HG02973 (cell line): Measurements from ENCODE around the gene TTBK2.
"Not testable (repeated sequence)": the region's sequence is repeated elsewhere in the genome, so short reads cannot be mapped to it uniquely, and the experiment has no call there.

Experiments used
- ATAC-seq: cut with Tn5 transposase; IDR thresholded peaks from one replicate; pipeline ENCODE4 v1.9.1; 2021; ENCODE audit warnings: moderate library complexity; ENCODE audit not compliant: unreplicated experiment

Gene TTBK2

DNA sequence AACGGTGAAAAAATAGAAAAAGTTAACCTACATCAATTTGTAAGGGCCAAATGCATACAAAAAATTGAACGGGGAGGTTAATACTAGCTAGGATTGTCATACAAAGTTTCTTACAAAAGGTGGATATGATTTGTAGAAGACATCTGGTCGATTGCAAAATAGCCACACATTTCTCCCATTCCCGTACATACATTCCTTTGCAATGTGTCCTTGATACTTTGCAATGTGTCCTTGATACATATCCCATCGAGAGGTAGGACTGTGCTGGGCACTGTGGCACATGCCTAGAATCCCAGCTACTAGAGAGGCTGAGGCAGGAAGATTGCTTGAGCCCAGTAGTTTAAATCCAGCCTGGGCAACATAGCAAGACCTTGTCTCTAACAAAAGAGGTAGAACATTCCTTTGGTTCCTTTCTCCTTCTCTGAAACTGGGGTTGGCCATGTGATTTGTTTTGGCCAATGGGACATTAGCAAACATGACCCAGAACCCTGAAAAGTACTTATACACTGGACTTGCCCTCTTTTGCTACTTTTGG is 9.5 kb downstream of the TTBK2 start:
- no peak for ATAC-seq

DNA sequence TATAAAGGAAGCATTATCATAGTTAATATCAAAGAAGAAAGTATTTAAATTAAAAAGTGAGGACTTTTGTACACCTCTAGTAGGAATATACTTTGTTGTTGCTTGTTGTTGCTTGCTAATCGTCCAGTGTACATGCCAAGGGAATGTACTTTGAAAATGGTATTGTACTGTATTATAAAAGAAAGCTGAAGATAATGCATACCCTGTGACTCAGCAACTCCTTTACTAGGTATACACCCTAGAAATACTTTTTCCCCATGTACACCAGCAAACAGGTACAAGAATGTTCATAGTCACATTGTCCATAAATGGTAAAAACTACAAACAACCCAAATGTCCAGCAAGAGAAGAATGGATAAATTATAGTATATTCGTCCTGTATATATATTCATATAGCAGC is 12.0 kb downstream of the TTBK2 start:
- ATAC-seq: no peak

DNA sequence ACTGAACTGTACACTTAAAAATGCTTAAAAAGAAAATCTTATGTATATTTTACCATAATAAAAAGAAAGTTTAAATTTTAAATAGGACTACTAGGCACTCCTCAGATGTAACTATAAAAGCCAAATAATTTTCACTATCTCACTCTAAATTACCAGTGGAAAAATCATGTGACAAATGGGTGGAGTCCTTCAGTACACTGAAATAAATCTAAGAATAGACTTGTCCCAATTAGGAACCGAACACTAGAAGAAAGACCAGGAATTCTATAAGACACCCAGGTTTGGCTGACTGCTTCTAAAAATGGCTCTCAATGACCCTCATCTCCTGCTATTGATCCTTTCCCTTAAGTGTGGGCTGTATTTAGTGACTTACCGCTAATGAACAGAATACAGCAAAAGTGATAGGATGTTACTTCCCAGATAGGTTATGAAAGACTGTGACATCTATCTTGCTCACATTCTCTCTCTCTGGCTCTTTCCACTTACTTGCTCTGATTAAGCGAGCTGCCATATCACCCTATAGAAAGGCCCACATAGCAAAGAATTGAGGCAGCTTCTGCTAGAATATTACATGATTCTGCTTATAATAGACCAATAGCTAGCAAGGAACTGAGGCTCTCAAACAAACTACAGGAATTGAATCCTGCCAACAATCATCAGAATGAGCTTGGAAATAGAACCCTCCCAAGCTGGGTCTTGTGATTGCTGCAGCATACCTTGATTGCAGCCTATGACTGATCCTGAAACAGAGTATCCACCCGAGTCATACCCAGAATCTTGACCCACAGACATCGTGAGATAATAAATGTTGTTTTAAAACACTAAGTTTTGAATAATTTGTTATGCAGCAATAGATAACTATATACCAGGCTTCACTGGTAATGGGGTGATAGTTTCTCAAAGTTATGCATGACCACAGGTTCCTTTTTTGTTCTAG is 16.9 kb downstream of the TTBK2 start:
- no peak for ATAC-seq

DNA sequence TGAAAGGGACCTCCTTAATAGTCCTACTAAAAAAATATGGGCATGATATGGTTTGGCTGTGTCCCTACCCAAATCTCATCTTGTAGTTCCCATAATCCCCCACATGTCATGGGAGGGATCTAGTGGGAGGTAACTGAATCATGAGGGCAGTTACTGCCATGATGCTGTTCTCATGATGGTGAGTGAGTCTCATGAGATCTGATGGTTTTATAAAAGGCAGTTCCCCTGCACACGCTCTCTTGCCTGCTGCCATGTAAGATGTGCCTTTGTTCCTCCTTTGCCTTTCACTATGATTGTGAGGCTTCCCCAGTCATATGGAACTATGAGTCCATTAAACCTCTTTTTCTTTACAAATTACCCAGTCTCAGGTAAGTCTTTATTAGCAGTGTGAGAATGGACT is 26.7 kb downstream of the TTBK2 start:
- ATAC-seq: not testable (repeated sequence)

DNA sequence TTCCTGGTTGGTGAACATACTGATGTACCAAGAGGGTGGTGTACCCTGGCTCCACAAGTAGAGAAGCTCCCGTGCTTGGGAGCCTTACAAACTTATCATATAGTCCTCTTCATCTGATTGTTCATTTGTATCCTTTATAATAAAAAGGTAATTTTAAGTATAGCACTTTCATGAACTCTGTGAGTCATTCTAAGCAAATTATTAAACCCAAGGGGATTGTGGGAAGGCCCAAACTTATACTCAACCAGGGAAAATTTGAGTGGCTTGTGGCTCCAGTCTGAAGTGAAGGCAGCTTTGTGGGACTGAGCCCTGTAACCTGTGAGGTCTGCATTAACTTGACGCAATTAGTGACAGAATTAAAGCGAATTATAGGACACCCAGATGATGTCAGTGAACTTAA is 29.0 kb downstream of the TTBK2 start:
- ATAC-seq: no peak

DNA sequence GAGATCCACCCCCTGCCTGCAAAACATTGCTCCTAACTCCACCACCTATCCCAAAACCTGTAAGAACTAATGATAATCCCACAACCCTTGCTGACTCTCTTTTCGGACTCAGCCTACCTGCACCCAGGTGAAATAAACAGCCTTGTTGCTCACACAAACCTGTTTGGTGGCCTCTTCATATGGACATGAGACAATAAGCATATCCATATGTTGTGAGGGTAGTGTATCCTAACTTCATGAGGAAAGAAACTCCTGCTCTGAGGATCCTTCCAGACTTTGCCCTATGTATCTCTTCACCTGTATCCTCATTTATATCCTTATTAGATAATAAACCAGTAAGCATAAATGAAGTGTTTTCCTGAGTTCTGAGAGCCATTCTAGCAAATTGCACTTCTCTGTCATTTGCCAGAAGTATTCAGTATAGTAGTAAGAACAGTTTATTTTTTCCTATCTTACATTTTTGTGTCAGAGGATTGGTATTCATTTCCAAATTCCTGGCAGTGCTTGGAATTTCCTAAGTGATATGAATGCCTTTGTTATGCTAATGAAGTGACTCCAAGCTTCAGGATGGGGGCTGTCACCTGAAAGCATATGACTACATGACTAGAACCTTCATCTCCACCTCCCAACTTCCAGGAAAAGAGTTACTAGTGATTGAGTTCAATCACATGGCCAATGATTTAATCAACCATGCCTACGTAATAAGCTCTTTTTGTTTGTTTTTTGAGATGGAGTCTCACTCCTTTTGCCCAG is 30.2 kb downstream of the TTBK2 start:
- no peak for ATAC-seq

DNA sequence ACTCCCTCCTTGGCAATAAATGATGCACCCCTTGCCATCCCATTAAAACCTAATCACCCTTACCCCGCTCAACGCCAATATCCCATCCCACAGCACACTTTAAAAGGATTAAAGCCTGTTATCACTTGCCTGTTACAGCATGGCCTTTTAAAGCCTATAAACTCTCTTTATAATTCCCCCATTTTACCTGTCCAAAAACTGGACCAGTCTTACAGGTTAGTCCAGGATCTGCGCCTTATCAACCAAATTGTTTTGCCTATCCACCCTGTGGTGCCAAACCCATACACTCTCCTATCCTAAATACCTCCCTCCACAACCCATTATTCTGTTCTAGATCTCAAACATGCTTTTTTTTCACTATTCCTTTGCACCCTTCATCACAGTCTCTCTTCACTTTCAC is 33.2 kb downstream of the TTBK2 start:
- ATAC-seq: not testable (repeated sequence)

DNA sequence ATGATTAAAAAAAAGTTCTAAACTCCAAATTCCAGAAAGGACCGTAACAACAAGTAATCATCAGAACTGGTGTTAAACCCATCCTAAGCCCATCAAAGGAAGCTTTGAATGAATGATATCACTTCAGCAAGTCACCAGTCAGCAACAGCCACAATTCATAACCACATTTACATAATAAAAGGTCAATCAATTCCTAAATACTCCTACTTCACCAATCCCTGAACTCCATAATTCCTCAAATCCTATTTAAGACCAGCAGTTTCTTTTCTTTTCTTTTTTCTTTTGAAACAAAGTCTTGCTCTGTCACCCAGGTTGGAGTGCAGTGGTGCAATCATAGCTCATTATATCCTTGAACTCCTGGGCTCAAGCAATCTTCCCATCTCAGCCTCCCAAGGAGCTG is 40.5 kb downstream of the TTBK2 start:
- ATAC-seq: no peak

DNA sequence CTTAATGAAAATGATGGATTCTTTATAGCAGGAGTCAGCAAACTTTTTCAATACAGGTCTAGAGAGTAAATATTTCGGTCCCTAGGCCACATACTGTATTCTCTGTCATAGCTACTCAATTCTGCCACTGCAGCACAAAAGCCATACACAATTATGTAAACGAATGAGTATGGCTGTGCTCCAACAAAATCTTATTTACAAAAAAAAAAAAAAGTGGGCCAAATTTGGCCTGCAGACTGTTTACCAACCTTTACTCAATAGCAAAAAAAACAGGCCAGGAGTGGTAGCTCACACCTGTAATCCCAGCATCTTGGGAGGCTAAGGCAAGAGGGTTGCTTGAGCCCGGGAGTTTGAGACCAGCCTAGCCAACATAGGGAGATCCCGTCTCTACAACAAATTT is 41.1 kb downstream of the TTBK2 start:
- no peak for ATAC-seq

DNA sequence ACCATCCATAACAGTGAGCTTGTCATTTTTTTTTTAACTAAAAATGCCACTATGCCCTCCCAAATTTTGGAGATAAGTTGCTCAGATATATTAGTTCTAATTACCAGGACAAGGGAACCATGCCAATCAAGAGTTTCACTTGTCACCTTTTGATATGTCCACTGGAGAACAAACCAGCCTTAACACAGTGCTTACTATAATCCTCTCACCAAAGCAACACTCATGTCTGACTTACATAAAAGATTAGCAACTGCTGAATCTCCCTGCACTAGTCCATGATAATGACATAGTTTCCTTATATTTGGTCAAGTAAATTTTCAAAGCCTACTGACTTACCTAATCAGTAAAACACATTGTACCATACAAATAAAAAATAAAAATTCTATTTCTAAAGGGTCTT is 44.4 kb downstream of the TTBK2 start:
- no peak for ATAC-seq

DNA sequence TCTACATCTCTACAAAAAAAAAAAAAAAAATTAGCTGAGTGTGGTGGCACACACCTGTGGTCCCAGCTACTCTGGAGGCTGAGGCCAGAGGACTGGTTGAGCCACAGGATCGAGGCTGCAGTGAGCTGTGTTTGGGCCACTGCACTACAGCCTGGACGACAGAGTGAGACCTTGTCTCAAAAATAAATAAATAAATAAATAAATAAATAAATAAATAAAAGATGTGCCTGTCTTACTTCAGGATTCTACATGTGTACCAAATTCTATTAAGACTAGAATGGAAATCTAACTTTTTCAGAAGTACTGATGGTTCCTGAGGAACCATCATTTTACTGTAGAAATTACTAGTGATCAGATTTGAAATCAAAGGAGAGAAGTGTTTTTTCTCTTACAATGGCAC is 51.9 kb downstream of the TTBK2 start:
- ATAC-seq: no peak

DNA sequence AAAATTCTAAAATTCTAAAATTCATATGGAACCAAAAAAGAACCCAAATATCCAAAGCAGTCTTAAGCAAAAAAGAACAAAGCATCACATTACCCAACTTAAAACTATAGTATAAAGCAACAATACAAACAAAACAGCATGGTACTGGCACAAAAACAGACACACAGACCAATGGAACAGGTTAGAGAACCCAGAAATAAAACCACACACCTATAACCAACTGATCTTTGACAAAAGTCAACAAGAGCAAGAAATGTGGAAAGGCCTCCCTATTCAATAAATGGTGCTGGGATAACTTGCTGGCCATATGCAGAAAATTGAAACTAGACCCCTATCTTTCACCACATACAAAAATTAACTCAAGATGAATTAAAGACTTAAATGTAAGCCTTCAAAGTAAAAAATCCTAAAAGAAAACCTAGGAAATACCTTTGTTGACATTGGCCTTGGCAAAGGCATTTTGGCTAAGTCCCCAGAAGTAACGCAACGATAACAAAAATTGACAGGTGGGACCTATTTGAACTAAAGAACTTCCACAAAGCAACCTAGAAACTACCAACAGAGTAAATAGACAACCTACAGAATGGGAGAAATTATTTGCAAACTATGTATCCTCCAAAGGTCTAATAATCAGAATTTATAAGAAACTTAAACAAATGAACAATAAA is 56.9 kb downstream of the TTBK2 start:
- ATAC-seq: no peak

DNA sequence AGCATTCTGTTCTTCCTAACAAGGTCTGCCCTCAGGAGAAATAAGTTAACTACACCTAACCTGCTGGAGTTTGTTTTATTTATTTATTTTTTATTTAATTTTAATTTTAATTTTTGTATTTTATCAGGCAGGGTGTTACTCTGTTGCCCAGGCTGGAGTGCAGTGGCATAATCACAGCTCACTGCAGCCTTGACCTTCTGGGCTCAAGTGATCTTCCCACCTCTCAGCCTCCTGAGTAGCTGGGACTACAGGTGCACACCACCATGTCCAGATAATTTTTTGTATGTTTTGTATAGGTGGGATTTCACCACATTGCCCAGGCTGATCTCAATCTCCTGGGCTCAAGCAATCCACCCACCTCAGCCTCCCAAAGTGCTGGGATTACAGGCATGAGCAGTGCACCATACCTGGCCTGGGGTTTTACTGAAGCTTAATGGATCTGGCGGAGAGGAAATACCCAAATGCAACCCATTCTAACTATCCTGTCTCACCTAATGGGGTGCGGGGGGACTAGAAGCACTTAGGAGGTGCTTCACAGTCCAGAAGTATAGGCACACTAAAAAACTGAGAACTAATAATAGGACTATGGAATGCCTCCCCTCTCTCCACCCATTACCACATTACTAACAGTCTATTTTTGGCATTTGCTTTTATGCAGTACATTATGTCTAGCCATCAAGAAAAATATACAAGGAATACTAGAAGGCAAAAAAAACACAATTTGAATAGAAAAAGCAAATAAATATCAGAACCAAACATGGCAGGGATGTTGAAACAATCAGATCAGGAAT is 61.4 kb downstream of the TTBK2 start:
- ATAC-seq: no peak

DNA sequence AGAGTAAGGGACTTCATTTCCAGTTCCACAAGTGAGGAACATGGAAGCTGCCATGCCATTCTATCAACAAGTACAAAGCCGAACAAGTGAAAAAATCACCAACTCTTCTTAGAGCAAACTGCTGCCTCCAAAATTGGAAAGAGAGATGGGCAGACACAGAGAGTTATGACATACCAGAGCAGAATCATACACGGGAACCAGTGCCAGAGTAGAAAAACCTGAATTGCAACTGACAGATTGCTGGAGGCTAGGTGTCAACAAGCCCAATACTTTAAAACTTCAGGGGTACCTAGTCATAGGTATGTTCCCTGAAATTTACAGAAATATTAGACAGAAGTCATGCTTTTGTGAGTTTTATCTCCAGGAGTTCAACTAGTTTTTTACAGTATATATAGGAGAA is 62.0 kb downstream of the TTBK2 start:
- no peak for ATAC-seq

DNA sequence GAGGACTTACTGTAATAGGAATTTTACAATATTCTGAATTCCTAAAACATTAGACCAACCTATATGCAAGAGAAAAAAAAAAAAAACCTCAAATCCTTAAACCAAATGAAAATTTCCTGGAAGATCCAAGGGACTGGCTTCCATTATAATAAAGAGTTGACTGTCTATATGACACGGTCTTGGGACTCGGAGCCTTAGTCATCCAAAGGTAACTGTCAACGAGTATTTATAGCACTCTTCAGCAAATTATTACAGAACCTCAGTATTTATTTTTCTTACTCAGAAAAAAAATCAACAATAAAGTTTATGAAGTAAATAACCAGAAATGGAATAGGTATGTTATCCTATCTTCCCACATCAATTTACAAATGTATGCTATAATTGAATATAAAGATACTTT is 66.0 kb downstream of the TTBK2 start:
- no peak for ATAC-seq

DNA sequence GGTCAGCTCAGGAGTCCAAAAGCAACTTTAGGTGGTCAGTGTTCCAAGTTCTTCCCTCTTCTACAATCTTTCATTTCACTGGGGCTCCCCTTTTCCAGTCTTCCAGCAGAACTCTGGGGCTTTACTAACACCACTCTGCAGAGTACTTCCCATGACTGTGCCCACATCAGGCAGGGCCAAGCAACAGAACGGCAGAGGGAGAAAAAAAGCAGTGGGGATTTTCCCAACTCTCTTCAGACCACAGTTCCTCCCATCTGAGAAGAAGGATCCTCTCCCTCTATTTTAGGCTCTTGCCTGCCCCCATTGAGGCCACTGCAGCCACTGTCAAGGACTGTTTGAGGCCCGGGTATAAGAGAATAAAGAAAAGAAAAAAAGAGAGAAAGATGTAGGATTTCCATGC is 70.7 kb downstream of the TTBK2 start:
- no peak for ATAC-seq

DNA sequence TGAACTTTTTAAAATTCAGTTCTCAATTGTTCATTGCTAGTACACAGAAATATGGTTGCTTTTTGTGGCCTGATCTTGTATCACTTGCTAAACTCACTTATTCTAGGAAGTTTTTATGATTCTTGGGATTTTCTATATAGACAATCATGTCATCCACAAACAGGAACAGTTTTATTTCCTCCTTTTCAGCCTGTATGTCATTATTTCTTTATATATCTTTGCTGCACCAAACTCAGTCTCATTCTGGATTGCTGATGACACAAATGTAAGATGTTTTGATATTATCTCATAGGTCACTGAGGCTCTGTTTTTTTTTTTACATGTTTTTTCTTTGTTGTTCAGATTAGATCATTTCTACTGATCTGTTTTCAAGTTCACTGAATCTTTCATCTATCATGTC is 71.7 kb downstream of the TTBK2 start:
- ATAC-seq: no peak

DNA sequence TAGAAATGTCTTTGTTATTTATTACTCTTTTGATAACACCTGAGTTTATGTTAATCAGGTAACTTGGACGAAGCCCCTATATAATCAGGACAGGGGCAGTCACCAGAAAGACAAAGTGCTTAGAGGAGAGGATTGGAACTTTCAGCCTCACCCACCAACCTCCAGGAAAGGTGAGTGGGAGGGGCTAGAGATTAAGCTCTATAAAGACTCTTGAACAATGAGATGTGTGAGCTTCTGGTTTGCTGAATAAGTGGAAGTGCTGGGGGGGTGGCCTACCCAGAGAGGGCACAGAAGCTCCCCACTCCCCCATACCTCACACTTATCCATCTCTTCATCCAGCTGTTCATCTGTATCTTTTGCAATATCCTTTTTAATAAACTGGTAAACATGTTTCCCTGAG is 73.9 kb downstream of the TTBK2 start:
- no peak for ATAC-seq

DNA sequence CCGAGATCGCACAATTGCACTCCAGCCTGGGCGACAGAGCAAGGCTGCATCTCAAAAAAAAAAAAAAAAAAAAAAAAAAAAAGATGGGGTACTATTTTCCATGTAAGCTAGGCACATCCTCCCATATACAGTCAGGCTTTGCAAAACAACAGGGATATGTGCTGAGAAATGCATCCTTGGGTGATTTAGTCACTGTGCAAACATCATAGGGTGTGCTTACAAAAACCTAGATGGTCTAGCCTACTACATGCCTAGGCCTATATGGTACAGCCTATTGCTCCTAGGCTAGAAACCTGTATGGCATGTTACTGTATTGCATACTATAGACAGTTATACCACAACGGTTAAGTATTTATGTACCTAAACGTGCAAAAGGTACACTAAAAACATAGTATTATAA is 75.0 kb downstream of the TTBK2 start:
- ATAC-seq: no peak

DNA sequence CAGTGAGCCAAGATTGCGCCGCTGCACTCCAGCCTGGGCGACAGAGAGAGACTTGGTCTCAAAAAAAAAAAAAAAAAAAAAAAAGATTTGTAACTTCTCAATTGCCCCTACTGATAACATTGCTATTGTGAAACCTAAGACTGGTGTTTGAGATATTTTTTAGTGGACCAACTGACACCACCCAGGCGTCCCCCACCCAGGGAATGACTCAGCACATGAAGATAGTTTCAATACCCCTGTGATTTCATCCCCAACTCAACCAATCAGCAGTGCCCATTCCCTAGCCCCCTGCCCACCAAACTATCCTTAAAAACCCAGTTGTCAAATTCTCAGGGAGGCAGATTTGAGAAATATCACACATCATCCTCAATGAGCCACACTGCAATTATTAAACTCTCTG is 76.9 kb downstream of the TTBK2 start:
- ATAC-seq: no peak

DNA sequence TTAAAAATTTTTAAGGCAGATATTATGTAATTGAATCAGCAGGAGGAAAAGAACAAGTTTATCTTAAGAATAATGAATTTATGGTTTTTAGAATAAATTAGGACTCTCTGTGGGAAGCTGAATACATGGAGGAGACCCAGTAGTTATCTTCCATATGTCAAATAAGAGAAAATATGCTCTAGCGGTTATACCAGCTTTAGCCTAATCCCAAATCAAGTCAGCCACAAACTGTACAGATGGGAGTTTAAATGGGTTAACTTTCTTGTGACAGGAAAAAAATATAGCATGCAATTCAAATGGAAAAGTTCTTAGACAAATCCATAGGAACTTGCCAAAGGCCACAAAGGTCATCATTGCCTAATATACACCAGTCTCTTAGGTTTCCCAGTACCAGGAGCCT is 84.3 kb downstream of the TTBK2 start:
- ATAC-seq: no peak
